GM08714 (cell line): ENCODE measurements around the gene MPLKIP.
A peak's percentile ranks its signal among the peaks of the same experiment; 100 is the strongest.
"Not testable (repeated sequence)": the region's sequence is repeated elsewhere in the genome, so short reads cannot be mapped to it uniquely, and the experiment has no call there.

Experiments
- H3K4me3 ChIP-seq: fragments of 200-500 bp; sonication (Bioruptor generic); 2 replicates; pipeline ENCODE4 v1.5.1; 2014; ENCODE audit warnings: mild to moderate bottlenecking, low read length, inconsistent platforms
- ZNF274 ChIP-seq: IDR thresholded peaks from 2 replicates; pipeline ENCODE4 v1.6.1; 2012; ENCODE audit warnings: mild to moderate bottlenecking, low read depth, low read length

MPLKIP gene

GRCh38 chr7:40134428-40135316 is at the start of gene MPLKIP, which contains the start of gene SUGCT:
MPLKIP (minus strand) TSS chr7:40134622; CDS start chr7:40134567, 55 bp downstream.
SUGCT (plus strand) TSS chr7:40135005.
- peak within 1 kb of the TSS; percentile 97 for H3K4me3 ChIP-seq
- no peak for TF ChIP-seq ZNF274

GRCh38 chr7:40182452-40182851 is 48.0 kb upstream of the MPLKIP start:
- TF ChIP-seq ZNF274: no peak
- no peak overlapping the region for H3K4me3 ChIP-seq

GRCh38 chr7:40177071-40177470 is 42.6 kb upstream of the MPLKIP start:
- no peak overlapping the region for H3K4me3 ChIP-seq
- TF ChIP-seq ZNF274: no peak

- TF ChIP-seq ZNF274: no peak
- H3K4me3 ChIP-seq: no peak overlapping the region
These were observed 41.5 kb upstream of the MPLKIP start for GRCh38 chr7:40175725-40176510.

GRCh38 chr7:40175256-40175655 is 40.8 kb upstream of the MPLKIP start:
- H3K4me3 ChIP-seq: not testable (repeated sequence)

- not testable (repeated sequence) for H3K4me3 ChIP-seq
These were observed 38.7 kb upstream of the MPLKIP start for GRCh38 chr7:40173121-40173520.

GRCh38 chr7:40168266-40168665 is 33.8 kb upstream of the MPLKIP start:
- not testable (repeated sequence) for H3K4me3 ChIP-seq

GRCh38 chr7:40167291-40167690 is 32.9 kb upstream of the MPLKIP start:
- no peak overlapping the region for H3K4me3 ChIP-seq
- TF ChIP-seq ZNF274: no peak

GRCh38 chr7:40165216-40165615 is 30.8 kb upstream of the MPLKIP start:
- no peak for TF ChIP-seq ZNF274
- no peak overlapping the region for H3K4me3 ChIP-seq

GRCh38 chr7:40162516-40162915 is 28.1 kb upstream of the MPLKIP start:
- no peak for TF ChIP-seq ZNF274
- H3K4me3 ChIP-seq: no peak overlapping the region

- no peak for TF ChIP-seq ZNF274
- no peak overlapping the region for H3K4me3 ChIP-seq
These were observed 22.6 kb upstream of the MPLKIP start for GRCh38 chr7:40156988-40157387.

- H3K4me3 ChIP-seq: no peak overlapping the region
- no peak for TF ChIP-seq ZNF274
These were observed 17.1 kb upstream of the MPLKIP start for GRCh38 chr7:40151504-40151903.

- no peak for TF ChIP-seq ZNF274
- H3K4me3 ChIP-seq: no peak overlapping the region
These were observed 14.2 kb upstream of the MPLKIP start for GRCh38 chr7:40148671-40149070.

GRCh38 chr7:40148247-40148580 is 13.8 kb upstream of the MPLKIP start:
- not testable (repeated sequence) for H3K4me3 ChIP-seq
